Medulla oblongata (tissue), 1 donor: ENCODE results near the gene NLGN1.
A peak's percentile ranks its signal among the peaks of the same experiment; 100 is the strongest.
"Not testable (repeated sequence)": the region's sequence is repeated elsewhere in the genome, so short reads cannot be mapped to it uniquely, and the experiment has no call there.

Experiments
- DNase-seq: peaks from one replicate; pipeline ENCODE4 v3.0.0-alpha.2; 2015; ENCODE audit errors: extremely low spot score

NLGN1 gene

GRCh38 chr3:174162550-174162949 lies 765.0 kb downstream of the NLGN1 start:
- DNase-seq, result no peak

GRCh38 chr3:174168026-174168425 lies 770.5 kb downstream of the NLGN1 start:
- no peak for DNase-seq

GRCh38 chr3:174168538-174169254 lies 771.2 kb downstream of the NLGN1 start:
- DNase-seq, result no peak

- DNase-seq, result no peak
Observed at GRCh38 chr3:174169736-174170135, 772.2 kb downstream of the NLGN1 start.

GRCh38 chr3:174170248-174170647 lies 772.7 kb downstream of the NLGN1 start:
- DNase-seq, result no peak

- no peak for DNase-seq
Observed at GRCh38 chr3:174186377-174186989, 788.9 kb downstream of the NLGN1 start.

- peak; percentile 24 for DNase-seq
Observed at GRCh38 chr3:174191380-174191779, 793.8 kb downstream of the NLGN1 start.

GRCh38 chr3:174191895-174192294 lies 794.4 kb downstream of the NLGN1 start:
- DNase-seq, result no peak

- DNase-seq, result no peak
Observed at GRCh38 chr3:174192471-174192870, 794.9 kb downstream of the NLGN1 start.

- DNase-seq, result no peak
Observed at GRCh38 chr3:174193604-174194003, 796.1 kb downstream of the NLGN1 start.

- DNase-seq, result no peak
Observed at GRCh38 chr3:174197416-174197815, 799.9 kb downstream of the NLGN1 start.

- no peak for DNase-seq
Observed at GRCh38 chr3:174198199-174198598, 800.7 kb downstream of the NLGN1 start.

- DNase-seq, result no peak
Observed at GRCh38 chr3:174199696-174200095, 802.2 kb downstream of the NLGN1 start.

- no peak for DNase-seq
Observed at GRCh38 chr3:174202116-174202515, 804.6 kb downstream of the NLGN1 start.

- DNase-seq, result no peak
Observed at GRCh38 chr3:174202561-174202960, 805.0 kb downstream of the NLGN1 start.

GRCh38 chr3:174204765-174205164 lies 807.2 kb downstream of the NLGN1 start:
- DNase-seq, result no peak

- DNase-seq, result no peak
Observed at GRCh38 chr3:174206607-174207192, 809.2 kb downstream of the NLGN1 start.

GRCh38 chr3:174208161-174208560 lies 810.6 kb downstream of the NLGN1 start:
- DNase-seq, result no peak

GRCh38 chr3:174211896-174212295 lies 814.4 kb downstream of the NLGN1 start:
- DNase-seq, result not testable (repeated sequence)

GRCh38 chr3:174215456-174215855 lies 817.9 kb downstream of the NLGN1 start:
- no peak for DNase-seq

- no peak for DNase-seq
Observed at GRCh38 chr3:174216019-174216418, 818.5 kb downstream of the NLGN1 start.

GRCh38 chr3:174216946-174217718 lies 819.6 kb downstream of the NLGN1 start:
- no peak for DNase-seq
